ENCODE data around the gene PUM1. TPM values are rescaled to one million over a fixed set of nuclear protein-coding genes. Genes with fewer than 3 reads are reported as not detected.

Gene PUM1
- total and polyA plus RNA-seq, 2 of the 4 experiments (the other 2 are of a cell fraction): 75.4 to 137 TPM

DNA sequence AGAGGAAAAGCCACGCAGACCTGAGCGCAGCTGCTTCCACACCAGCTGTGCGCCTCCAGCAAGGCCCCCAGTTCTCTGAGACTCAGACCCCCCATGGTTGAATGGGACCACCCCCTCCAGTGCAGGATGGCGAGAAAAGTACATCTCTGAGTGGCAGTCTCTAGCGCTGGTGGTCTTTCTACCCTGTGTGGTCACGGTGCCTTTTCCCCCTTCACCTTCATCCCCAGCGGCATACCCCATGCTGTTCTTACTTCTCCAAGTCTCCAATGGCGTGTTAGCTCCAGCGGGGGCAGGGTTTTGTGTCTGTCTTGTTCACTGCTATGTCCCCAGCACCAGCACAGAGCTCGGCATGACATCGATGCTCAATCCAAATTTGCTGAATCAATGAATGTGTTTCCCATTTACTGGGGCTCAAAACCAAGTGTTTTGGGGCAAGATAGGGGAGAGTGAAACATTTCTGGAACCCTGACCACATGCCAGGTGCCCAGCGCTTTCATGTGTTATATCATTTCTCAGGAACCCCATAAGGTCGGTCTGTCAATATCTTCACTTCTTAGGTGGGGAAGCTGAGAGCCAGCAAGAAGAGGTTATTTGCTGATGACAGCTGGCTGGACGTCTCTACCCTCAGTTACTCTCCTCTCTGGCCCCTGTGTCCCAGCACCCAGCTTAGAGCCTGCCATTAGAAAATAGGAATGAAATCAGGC is 156.0 kb downstream of the PUM1 start:
- H3K4me2 ChIP-seq (ENCODE audit: low read depth, low read length): no peak overlapping the region
- dilution Hi-C loops (cut with HindIII; ENCODE audit: low sequenced_read_pairs, unreplicated experiment): loop anchor here (25.0 kb wide), 1 partner anchor 97 kb away; no protein-coding TSS in a partner anchor
- no TSS peak for BruUV-seq (replicated peaks)
- TF ChIP-seq RFX5 (IDR thresholded peaks at IDR 0.05; ENCODE audit: low read depth, low read length) (no peak), FOS (IDR thresholded peaks at IDR 0.05; ENCODE audit: low read depth, low read length) (no peak), ELK1 (IDR thresholded peaks at IDR 0.05; ENCODE audit: borderline replicate concordance, low read depth, low read length) (no peak), CTCF (conservative IDR thresholded peaks at IDR 0.05; ENCODE audit: low read depth, low read length) (no peak), MAFK (IDR thresholded peaks at IDR 0.05; ENCODE audit: low read depth, low read length) (no peak), MAZ (IDR thresholded peaks at IDR 0.05; ENCODE audit: borderline replicate concordance, low read depth, low read length) (no peak), CHD1 (IDR thresholded peaks at IDR 0.05; ENCODE audit: low read depth, low read length) (no peak), RCOR1 (IDR thresholded peaks at IDR 0.05; ENCODE audit: insufficient replicate concordance, low read length) (no peak), USF2 (IDR thresholded peaks at IDR 0.05; ENCODE audit: low read depth, low read length) (no peak), BHLHE40 (IDR thresholded peaks at IDR 0.05; ENCODE audit: low read depth, low read length) (no peak), MXI1 (IDR thresholded peaks at IDR 0.05; ENCODE audit: borderline replicate concordance, low read depth, low read length) (no peak), POLR2A (IDR thresholded peaks at IDR 0.05; ENCODE audit: low read depth, low read length) (no peak), SMC3 (IDR thresholded peaks at IDR 0.05; ENCODE audit: low read depth, low read length) (no peak), CEBPB (IDR thresholded peaks at IDR 0.05; ENCODE audit: low read depth, low read length) (no peak)

More for the DNA sequence above, 156.0 kb downstream of the PUM1 start:
- ATAC-seq (ENCODE audit: low read depth): no peak
- H3K14ac ChIP-seq (replicated peaks; ENCODE audit: low read depth, low read length): no peak overlapping the region; the same call in none of the 2 replicates
- intact Hi-C loops (cut with micrococcal nuclease): no loop called here
- H3K23ac ChIP-seq (ENCODE audit: low read depth, low read length): no peak overlapping the region
- H2BK5ac ChIP-seq (ENCODE audit: low read depth, low read length, poor library complexity, severe bottlenecking): no peak overlapping the region
- peak overlapping the region; percentile 25 for H2AK5ac ChIP-seq (ENCODE audit: low read depth, low read length)
- no peaks in the 10 kb centered on the region for H3K9me3 ChIP-seq (ENCODE audit: control insufficient read depth, insufficient read depth, low read length)
- ChIA-PET POLR2A (ENCODE audit: unreplicated experiment) (no interaction called here), CTCF (interaction anchor here (2.3 to 7.7 kb wide), 2 partner anchors 101 to 107 kb away, joined by 13 to 122 read pairs; no protein-coding TSS in a partner anchor)
- H2BK15ac ChIP-seq (ENCODE audit: low read depth, low read length): peak overlapping the region; percentile 44; the same call in 2 of the 3 replicates
- peak overlapping the region; percentile 94 for H4K5ac ChIP-seq (ENCODE audit: low read depth, low read length)
- peak overlapping the region; percentile 68; the same call in 1 of the 2 replicates for H3K18ac ChIP-seq (ENCODE audit: low read depth, low read length)
- no peaks in the 10 kb centered on the region for H3K27me3 ChIP-seq (ENCODE audit: control insufficient read depth, insufficient read depth, low read length)
- H3K79me1 ChIP-seq (ENCODE audit: low read depth in 1 of 2, low read length in 2 of 2): peaks cover 24 to 38% of the 10 kb centered on the region in 2 experiments
- H3K9ac ChIP-seq (ENCODE audit: low read depth, low read length): peak overlapping the region; percentile 73; the same call in 1 of the 2 replicates
- peak overlapping the region; percentile 87 for H2AK9ac ChIP-seq (replicated peaks; ENCODE audit: low read depth, low read length, poor library complexity)
- peak overlapping the region; percentile 83 for H2BK120ac ChIP-seq (ENCODE audit: low read depth, low read length)
- no peak overlapping the region for H3K4me3 ChIP-seq (ENCODE audit: insufficient read depth, low read depth, low read length)
- WGBS, 2 experiments (ENCODE audit: extremely low coverage in 2 of 2, insufficient read length in 1 of 2): 71% methylated on average over 6 of the region's 14 CpGs; no CpG with 5 or more reads in 1 of the 2 experiments
- DNase-seq: no peak
- no peaks in the 10 kb centered on the region for H3K36me3 ChIP-seq (ENCODE audit: control insufficient read depth, insufficient read depth, low read length)
- H3K4me1 ChIP-seq (ENCODE audit: control insufficient read depth, insufficient read depth, low read length): peaks cover 20% of the 10 kb centered on the region
- peaks cover 19% of the 10 kb centered on the region; the same call in 1 of the 2 replicates for H3K9me1 ChIP-seq (ENCODE audit: insufficient read depth, low read length)
- H3K56ac ChIP-seq (ENCODE audit: extremely low read depth, insufficient read depth, low read length): no peak overlapping the region
- peak overlapping the region; percentile 28 for H2BK20ac ChIP-seq (ENCODE audit: low read depth, low read length)
- H4K91ac ChIP-seq (ENCODE audit: insufficient read depth, low read depth, low read length): peak overlapping the region; percentile 76
- H4K8ac ChIP-seq (ENCODE audit: low read depth in 2 of 2, low read length in 2 of 2): peak overlapping the region; percentile 81 to 84; a peak in 3 of 4 replicates
- peak overlapping the region; percentile 92 for H2AFZ ChIP-seq (replicated peaks; ENCODE audit: low read length, poor library complexity)
- in situ Hi-C loops (cut with MboI; ENCODE audit: low sequenced_read_pairs): loop anchor here (5.0 kb wide), 2 partner anchors 107 to 182 kb away; no protein-coding TSS in a partner anchor
- peaks cover 34% of the 10 kb centered on the region for H4K20me1 ChIP-seq (ENCODE audit: insufficient read depth, low read length)
- no peak overlapping the region for H3K27ac ChIP-seq (ENCODE audit: insufficient read depth, low read length)
- peak overlapping the region; percentile 83 for H3K4ac ChIP-seq (ENCODE audit: low read depth, low read length)

All from IMR-90 (cell line).